ENCODE data around the gene BIN2.
"Not testable (repeated sequence)": the region's sequence is repeated elsewhere in the genome, so short reads cannot be mapped to it uniquely, and the experiment has no call there.

BIN2 gene

GRCh38 chr12:51269174-51270066, 54.6 kb downstream of the BIN2 start:
- no peaks in the 10 kb centered on the region for H3K9me3 Mint-ChIP-seq
- H3K27me3 Mint-ChIP-seq = peaks cover 22% of the 10 kb centered on the region
- peak overlapping the region; percentile 78 for H3K4me3 Mint-ChIP-seq
- peaks cover 31% of the 10 kb centered on the region for H3K4me1 Mint-ChIP-seq (ENCODE audit: low read depth)
- H3K36me3 Mint-ChIP-seq (ENCODE audit: low read depth) = no peaks in the 10 kb centered on the region
- H3K27ac Mint-ChIP-seq = peak overlapping the region; percentile 52

GRCh38 chr12:51265024-51265423, 59.0 kb downstream of the BIN2 start:
- H3K4me1 Mint-ChIP-seq (ENCODE audit: low read depth) = peaks cover 34% of the 10 kb centered on the region
- peak overlapping the region; percentile 8 for H3K4me3 Mint-ChIP-seq
- H3K36me3 Mint-ChIP-seq (ENCODE audit: low read depth) = no peaks in the 10 kb centered on the region
- H3K27me3 Mint-ChIP-seq = peaks cover 8% of the 10 kb centered on the region
- no peak overlapping the region for H3K27ac Mint-ChIP-seq
- H3K9me3 Mint-ChIP-seq = no peaks in the 10 kb centered on the region

- H3K4me3 Mint-ChIP-seq = no peak overlapping the region
- no peaks in the 10 kb centered on the region for H3K36me3 Mint-ChIP-seq (ENCODE audit: low read depth)
- peaks cover 6% of the 10 kb centered on the region for H3K27me3 Mint-ChIP-seq
- peaks cover 31% of the 10 kb centered on the region for H3K4me1 Mint-ChIP-seq (ENCODE audit: low read depth)
- no peak overlapping the region for H3K27ac Mint-ChIP-seq
- H3K9me3 Mint-ChIP-seq = no peaks in the 10 kb centered on the region
Measured at GRCh38 chr12:51264297-51264696, 59.7 kb downstream of the BIN2 start.

GRCh38 chr12:51263341-51263740, 60.6 kb downstream of the BIN2 start:
- Mint-ChIP-seq H3K27ac (no peak overlapping the region), H3K4me1 (ENCODE audit: low read depth) (peaks cover 27% of the 10 kb centered on the region), H3K4me3 (no peak overlapping the region), H3K9me3 (no peaks in the 10 kb centered on the region), H3K27me3 (no peaks in the 10 kb centered on the region), H3K36me3 (ENCODE audit: low read depth) (no peaks in the 10 kb centered on the region)

- Mint-ChIP-seq H3K27ac (no peak overlapping the region), H3K36me3 (ENCODE audit: low read depth) (no peaks in the 10 kb centered on the region), H3K9me3 (no peaks in the 10 kb centered on the region), H3K27me3 (no peaks in the 10 kb centered on the region), H3K4me1 (ENCODE audit: low read depth) (peaks cover 27% of the 10 kb centered on the region), H3K4me3 (no peak overlapping the region)
Measured at GRCh38 chr12:51262758-51263177, 61.2 kb downstream of the BIN2 start.

- not testable (repeated sequence) for H3K36me3 Mint-ChIP-seq (ENCODE audit: low read depth); H3K9me3 Mint-ChIP-seq; H3K4me3 Mint-ChIP-seq; H3K27ac Mint-ChIP-seq; H3K27me3 Mint-ChIP-seq
- H3K4me1 Mint-ChIP-seq (ENCODE audit: low read depth) = peaks cover 13% of the 10 kb centered on the region
Measured at GRCh38 chr12:51259600-51259999, 64.4 kb downstream of the BIN2 start.

- H3K36me3 Mint-ChIP-seq (ENCODE audit: low read depth) = no peaks in the 10 kb centered on the region
- H3K9me3 Mint-ChIP-seq = no peaks in the 10 kb centered on the region
- no peaks in the 10 kb centered on the region for H3K4me1 Mint-ChIP-seq (ENCODE audit: low read depth)
- H3K27me3 Mint-ChIP-seq = no peaks in the 10 kb centered on the region
- H3K27ac Mint-ChIP-seq = no peak overlapping the region
- no peak overlapping the region for H3K4me3 Mint-ChIP-seq
Measured at GRCh38 chr12:51254536-51254935, 69.4 kb downstream of the BIN2 start.

- Mint-ChIP-seq H3K4me3 (no peak overlapping the region), H3K27me3 (no peaks in the 10 kb centered on the region), H3K36me3 (ENCODE audit: low read depth) (peaks cover 2% of the 10 kb centered on the region), H3K27ac (no peak overlapping the region), H3K4me1 (ENCODE audit: low read depth) (peaks cover 3% of the 10 kb centered on the region), H3K9me3 (no peaks in the 10 kb centered on the region)
Measured at GRCh38 chr12:51253276-51253675, 70.7 kb downstream of the BIN2 start.

GRCh38 chr12:51247523-51248206, 76.3 kb downstream of the BIN2 start:
- Mint-ChIP-seq H3K36me3 (ENCODE audit: low read depth) (peaks cover 24% of the 10 kb centered on the region), H3K27ac (peak overlapping the region; percentile 61), H3K4me1 (ENCODE audit: low read depth) (peaks cover 40% of the 10 kb centered on the region), H3K9me3 (no peaks in the 10 kb centered on the region), H3K27me3 (no peaks in the 10 kb centered on the region), H3K4me3 (no peak overlapping the region)

GRCh38 chr12:51246254-51246853, 77.6 kb downstream of the BIN2 start:
- H3K27ac Mint-ChIP-seq = peak overlapping the region; percentile 82
- peak overlapping the region; percentile 31 for H3K4me3 Mint-ChIP-seq
- peaks cover 49% of the 10 kb centered on the region for H3K4me1 Mint-ChIP-seq (ENCODE audit: low read depth)
- no peaks in the 10 kb centered on the region for H3K27me3 Mint-ChIP-seq
- peaks cover 34% of the 10 kb centered on the region for H3K36me3 Mint-ChIP-seq (ENCODE audit: low read depth)
- no peaks in the 10 kb centered on the region for H3K9me3 Mint-ChIP-seq

GRCh38 chr12:51245476-51246253, 78.3 kb downstream of the BIN2 start:
- no peaks in the 10 kb centered on the region for H3K27me3 Mint-ChIP-seq
- no peaks in the 10 kb centered on the region for H3K9me3 Mint-ChIP-seq
- peaks cover 41% of the 10 kb centered on the region for H3K36me3 Mint-ChIP-seq (ENCODE audit: low read depth)
- H3K27ac Mint-ChIP-seq = peak overlapping the region; percentile 82
- H3K4me1 Mint-ChIP-seq (ENCODE audit: low read depth) = peaks cover 56% of the 10 kb centered on the region
- no peak overlapping the region for H3K4me3 Mint-ChIP-seq

- Mint-ChIP-seq H3K36me3 (ENCODE audit: low read depth) (peaks cover 47% of the 10 kb centered on the region), H3K9me3 (no peaks in the 10 kb centered on the region), H3K4me3 (no peak overlapping the region), H3K27me3 (no peaks in the 10 kb centered on the region), H3K4me1 (ENCODE audit: low read depth) (peaks cover 67% of the 10 kb centered on the region), H3K27ac (no peak overlapping the region)
Measured at GRCh38 chr12:51244269-51244668, 79.7 kb downstream of the BIN2 start.

GRCh38 chr12:51242876-51243275, 81.1 kb downstream of the BIN2 start:
- no peaks in the 10 kb centered on the region for H3K9me3 Mint-ChIP-seq
- peaks cover 44% of the 10 kb centered on the region for H3K36me3 Mint-ChIP-seq (ENCODE audit: low read depth)
- H3K4me1 Mint-ChIP-seq (ENCODE audit: low read depth) = peaks cover 66% of the 10 kb centered on the region
- peak overlapping the region; percentile 1 for H3K4me3 Mint-ChIP-seq
- H3K27me3 Mint-ChIP-seq = no peaks in the 10 kb centered on the region
- H3K27ac Mint-ChIP-seq = peak overlapping the region; percentile 33

- Mint-ChIP-seq H3K9me3 (no peaks in the 10 kb centered on the region), H3K4me3 (no peak overlapping the region), H3K4me1 (ENCODE audit: low read depth) (peaks cover 61% of the 10 kb centered on the region), H3K27ac (peak overlapping the region; percentile 66), H3K36me3 (ENCODE audit: low read depth) (peaks cover 44% of the 10 kb centered on the region), H3K27me3 (no peaks in the 10 kb centered on the region)
Measured at GRCh38 chr12:51242120-51242519, 81.9 kb downstream of the BIN2 start.
